Liver (tissue), 9 donors: ENCODE measurements around the gene TMTC2. TPM values are rescaled to one million over a fixed set of nuclear protein-coding genes. Genes with fewer than 3 reads are reported as not detected.

Experiments used
- DNase-seq: peaks from one replicate; pipeline ENCODE4 v3.0.0-alpha.2; 2017; ENCODE audit warnings: low spot score
- H3K27ac ChIP-seq, 2 donors: one replicate each; pipeline ENCODE4 v1.7.0; 2013; ENCODE audit warnings: inconsistent platforms in 2 of 2, low read length in 2 of 2, control low read depth in 1 of 2, low read depth in 1 of 2, mild to moderate bottlenecking in 1 of 2
- H3K27me3 ChIP-seq, 4 donors: one replicate each; pipeline versions ENCODE4 v1.6.1 to v1.7.0; 2013; ENCODE audit warnings: low read length in 3 of 4, inconsistent platforms in 1 of 4, mild to moderate bottlenecking in 1 of 4, moderate library complexity in 1 of 4; ENCODE audit not compliant: control insufficient read depth in 4 of 4, insufficient read depth in 4 of 4
- H3K36me3 ChIP-seq, 4 donors: one replicate each; pipeline versions ENCODE4 v1.6.1 to v1.7.0; 2013; ENCODE audit warnings: low read length in 3 of 4, mild to moderate bottlenecking in 3 of 4, low read depth in 1 of 4, moderate library complexity in 1 of 4; ENCODE audit not compliant: control insufficient read depth in 4 of 4, insufficient read depth in 3 of 4
- H3K4me1 ChIP-seq, 4 donors: one replicate each; pipeline versions ENCODE4 v1.6.1 to v1.7.0; 2013; ENCODE audit warnings: low read length in 3 of 4, mild to moderate bottlenecking in 3 of 4, moderate library complexity in 1 of 4; ENCODE audit not compliant: control insufficient read depth in 4 of 4, insufficient read depth in 4 of 4
- H3K4me3 ChIP-seq, 3 donors: one replicate each; pipeline versions ENCODE4 v1.6.1 to v1.7.0; 2013; ENCODE audit warnings: low read length in 3 of 3, control low read depth in 1 of 3, low read depth in 1 of 3, mild to moderate bottlenecking in 1 of 3
- H3K9ac ChIP-seq, 2 donors: one replicate each; pipeline ENCODE4 v1.7.0; 2013; ENCODE audit warnings: low read length in 2 of 2, mild to moderate bottlenecking in 2 of 2, moderate library complexity in 2 of 2, control low read depth in 1 of 2, low read depth in 1 of 2
- H3K9me3 ChIP-seq, 4 donors: one replicate each; pipeline versions ENCODE4 v1.6.1 to v1.7.0; 2013; ENCODE audit warnings: low read length in 3 of 4; ENCODE audit not compliant: control insufficient read depth in 4 of 4
- CTCF ChIP-seq: fragments of 150-350 bp; IDR thresholded peaks from 2 replicates; pipeline ENCODE4 v1.5.1; 2017; ENCODE audit warnings: improper control_type of control experiment, low read depth, low read length; ENCODE audit not compliant: missing input control
- EGR1 ChIP-seq, 2 donors: IDR thresholded peaks; 2 replicates each; pipeline ENCODE4 v1.6.1; 2016 to 2018; ENCODE audit warnings: antibody characterized with exemption in 2 of 2, low read depth in 2 of 2
- FOXA1 ChIP-seq: IDR thresholded peaks from 2 replicates; pipeline ENCODE4 v1.6.1; 2016; ENCODE audit warnings: antibody characterized with exemption
- FOXA2 ChIP-seq: IDR thresholded peaks from 2 replicates; pipeline ENCODE4 v1.6.1; 2016; ENCODE audit warnings: antibody characterized with exemption
- GABPA ChIP-seq, 2 donors: IDR thresholded peaks in 1 of 2; conservative IDR thresholded peaks in 1 of 2; 2 replicates each; pipeline ENCODE4 v1.6.1; 2016; ENCODE audit warnings: antibody characterized with exemption in 2 of 2, mild to moderate bottlenecking in 1 of 2, moderate library complexity in 1 of 2
- HNF4A ChIP-seq, 2 donors: conservative IDR thresholded peaks; 2 replicates each; pipeline ENCODE4 v1.6.1; 2016; ENCODE audit warnings: antibody characterized with exemption in 2 of 2, mild to moderate bottlenecking in 2 of 2
- HNF4G ChIP-seq: IDR thresholded peaks from 2 replicates; pipeline ENCODE4 v1.6.1; 2016; ENCODE audit warnings: antibody characterized with exemption
- JUND ChIP-seq, 2 donors: IDR thresholded peaks; 2 replicates each; pipeline ENCODE4 v1.6.1; 2016; ENCODE audit warnings: antibody characterized with exemption in 2 of 2
- MAX ChIP-seq: IDR thresholded peaks from 2 replicates; pipeline ENCODE4 v1.6.1; 2016; ENCODE audit warnings: antibody characterized with exemption
- NR2F2 ChIP-seq: IDR thresholded peaks from 2 replicates; pipeline ENCODE4 v1.6.1; 2016; ENCODE audit warnings: antibody characterized with exemption
- RAD21 ChIP-seq, 2 donors: IDR thresholded peaks; 2 replicates each; pipeline ENCODE4 v1.6.1; 2016; ENCODE audit warnings: antibody characterized with exemption in 2 of 2, mild to moderate bottlenecking in 2 of 2
- RXRA ChIP-seq, 2 donors: IDR thresholded peaks; 2 replicates each; pipeline ENCODE4 v1.6.1; 2017 to 2018; ENCODE audit warnings: antibody characterized with exemption in 2 of 2, mild to moderate bottlenecking in 1 of 2
- SP1 ChIP-seq: IDR thresholded peaks from 2 replicates; pipeline ENCODE4 v1.6.1; 2018; ENCODE audit warnings: antibody characterized with exemption, mild to moderate bottlenecking
- TAF1 ChIP-seq: conservative IDR thresholded peaks from 2 replicates; pipeline ENCODE4 v1.6.1; 2016; ENCODE audit warnings: antibody characterized with exemption, mild to moderate bottlenecking
- YY1 ChIP-seq: IDR thresholded peaks from 2 replicates; pipeline ENCODE4 v1.6.1; 2016; ENCODE audit warnings: antibody characterized with exemption, mild to moderate bottlenecking
- WGBS: extraction: QIAGEN DNeasy Blood & Tissue Kit; methylation state at CpG from one replicate; pipeline ENCODE4 v1.1.7; 2013; 5-methylcytosine and 5-hydroxymethylcytosine counted together
- polyA plus RNA-seq, 2 donors: library from polyadenylated mRNA; stranded (reverse) in 1 of 2; unstranded in 1 of 2; fragments of 200-250 nt in 1 of 2; fragments of >200 nt in 1 of 2; fragmentation: Nextera tagmentation in 1 of 2; extraction: Ambion mirVana in 1 of 2; gene quantifications; one replicate each; pipeline versions ENCODE4 v1.2.1 to v1.2.3, GENCODE V29; 2013 to 2015
- total RNA-seq, 2 donors: library from RNA; depleted of rRNA; stranded (reverse); fragments of >200 nt; gene quantifications; one replicate each; pipeline ENCODE4 v1.2.3, GENCODE V29; 2014
- TF ChIP-seq, protein P1 (sequence below): IDR thresholded peaks from 2 replicates; pipeline ENCODE4 v1.6.1; 2016; ENCODE audit warnings: antibody characterized with exemption, mild to moderate bottlenecking
- TF ChIP-seq, protein P2 (sequence below): IDR thresholded peaks from 2 replicates; pipeline ENCODE4 v1.6.1; 2016; ENCODE audit warnings: antibody characterized with exemption
- TF ChIP-seq, protein P3 (sequence below): IDR thresholded peaks from 2 replicates; pipeline ENCODE4 v1.6.1; 2016; ENCODE audit warnings: antibody characterized with exemption
- donor health status: healthy.
- donor health status: healthy.
- donor health status: healthy.
- donor health status: healthy.
- donor health status: healthy.

The TMTC2 gene
- total and polyA plus RNA-seq, 4 donors = 0.36 to 3.0 (median 0.61) TPM

GRCh38 chr12:82663893-82664292, 22.8 kb upstream of the TMTC2 start:
- Histone ChIP-seq H3K9ac (no peak overlapping the region), H3K4me1 (no peaks in the 10 kb centered on the region), H3K4me3 (no peak overlapping the region), H3K9me3 (no peaks in the 10 kb centered on the region), H3K36me3 (no peaks in the 10 kb centered on the region), H3K27me3 (no peaks in the 10 kb centered on the region), H3K27ac (no peak overlapping the region)
- TF ChIP-seq HNF4A (conservative IDR thresholded peaks at IDR 0.05) = no peak
- TF ChIP-seq EGR1 (IDR thresholded peaks at IDR 0.05; ENCODE audit: low read depth in 2 of 2) = no peak
- no peak for TF ChIP-seq NR2F2
- no peak for TF ChIP-seq FOXA2
- TF ChIP-seq, protein P1, sequence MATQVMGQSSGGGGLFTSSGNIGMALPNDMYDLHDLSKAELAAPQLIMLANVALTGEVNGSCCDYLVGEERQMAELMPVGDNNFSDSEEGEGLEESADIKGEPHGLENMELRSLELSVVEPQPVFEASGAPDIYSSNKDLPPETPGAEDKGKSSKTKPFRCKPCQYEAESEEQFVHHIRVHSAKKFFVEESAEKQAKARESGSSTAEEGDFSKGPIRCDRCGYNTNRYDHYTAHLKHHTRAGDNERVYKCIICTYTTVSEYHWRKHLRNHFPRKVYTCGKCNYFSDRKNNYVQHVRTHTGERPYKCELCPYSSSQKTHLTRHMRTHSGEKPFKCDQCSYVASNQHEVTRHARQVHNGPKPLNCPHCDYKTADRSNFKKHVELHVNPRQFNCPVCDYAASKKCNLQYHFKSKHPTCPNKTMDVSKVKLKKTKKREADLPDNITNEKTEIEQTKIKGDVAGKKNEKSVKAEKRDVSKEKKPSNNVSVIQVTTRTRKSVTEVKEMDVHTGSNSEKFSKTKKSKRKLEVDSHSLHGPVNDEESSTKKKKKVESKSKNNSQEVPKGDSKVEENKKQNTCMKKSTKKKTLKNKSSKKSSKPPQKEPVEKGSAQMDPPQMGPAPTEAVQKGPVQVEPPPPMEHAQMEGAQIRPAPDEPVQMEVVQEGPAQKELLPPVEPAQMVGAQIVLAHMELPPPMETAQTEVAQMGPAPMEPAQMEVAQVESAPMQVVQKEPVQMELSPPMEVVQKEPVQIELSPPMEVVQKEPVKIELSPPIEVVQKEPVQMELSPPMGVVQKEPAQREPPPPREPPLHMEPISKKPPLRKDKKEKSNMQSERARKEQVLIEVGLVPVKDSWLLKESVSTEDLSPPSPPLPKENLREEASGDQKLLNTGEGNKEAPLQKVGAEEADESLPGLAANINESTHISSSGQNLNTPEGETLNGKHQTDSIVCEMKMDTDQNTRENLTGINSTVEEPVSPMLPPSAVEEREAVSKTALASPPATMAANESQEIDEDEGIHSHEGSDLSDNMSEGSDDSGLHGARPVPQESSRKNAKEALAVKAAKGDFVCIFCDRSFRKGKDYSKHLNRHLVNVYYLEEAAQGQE = no peak
- TF ChIP-seq GABPA (IDR thresholded peaks at IDR 0.05 in 1 of 2, conservative IDR thresholded peaks at IDR 0.05 in 1 of 2) = no peak
- no peak for TF ChIP-seq FOXA1
- no peak for TF ChIP-seq SP1
- no peak for TF ChIP-seq RAD21 (IDR thresholded peaks at IDR 0.05)
- no peak for TF ChIP-seq YY1
- no peak for TF ChIP-seq TAF1
- TF ChIP-seq, protein P2, sequence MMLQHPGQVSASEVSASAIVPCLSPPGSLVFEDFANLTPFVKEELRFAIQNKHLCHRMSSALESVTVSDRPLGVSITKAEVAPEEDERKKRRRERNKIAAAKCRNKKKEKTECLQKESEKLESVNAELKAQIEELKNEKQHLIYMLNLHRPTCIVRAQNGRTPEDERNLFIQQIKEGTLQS = no peak
- no peak for TF ChIP-seq JUND (IDR thresholded peaks at IDR 0.05)
- no peak for TF ChIP-seq CTCF
- no peak for TF ChIP-seq HNF4G
- TF ChIP-seq, protein P3, sequence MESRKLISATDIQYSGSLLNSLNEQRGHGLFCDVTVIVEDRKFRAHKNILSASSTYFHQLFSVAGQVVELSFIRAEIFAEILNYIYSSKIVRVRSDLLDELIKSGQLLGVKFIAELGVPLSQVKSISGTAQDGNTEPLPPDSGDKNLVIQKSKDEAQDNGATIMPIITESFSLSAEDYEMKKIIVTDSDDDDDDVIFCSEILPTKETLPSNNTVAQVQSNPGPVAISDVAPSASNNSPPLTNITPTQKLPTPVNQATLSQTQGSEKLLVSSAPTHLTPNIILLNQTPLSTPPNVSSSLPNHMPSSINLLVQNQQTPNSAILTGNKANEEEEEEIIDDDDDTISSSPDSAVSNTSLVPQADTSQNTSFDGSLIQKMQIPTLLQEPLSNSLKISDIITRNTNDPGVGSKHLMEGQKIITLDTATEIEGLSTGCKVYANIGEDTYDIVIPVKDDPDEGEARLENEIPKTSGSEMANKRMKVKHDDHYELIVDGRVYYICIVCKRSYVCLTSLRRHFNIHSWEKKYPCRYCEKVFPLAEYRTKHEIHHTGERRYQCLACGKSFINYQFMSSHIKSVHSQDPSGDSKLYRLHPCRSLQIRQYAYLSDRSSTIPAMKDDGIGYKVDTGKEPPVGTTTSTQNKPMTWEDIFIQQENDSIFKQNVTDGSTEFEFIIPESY = no peak
- no peak for TF ChIP-seq MAX
- TF ChIP-seq RXRA (IDR thresholded peaks at IDR 0.05) = no peak
- no peak for DNase-seq
- 58% methylated on average over 7 of the region's 7 CpGs for WGBS
